Measurements from ENCODE around the gene VWA8. TPM values are rescaled to one million over a fixed set of nuclear protein-coding genes. Genes with fewer than 3 reads are reported as not detected.

VWA8 gene
- polyA plus RNA-seq, 3 donors: 2.0 to 4.4 (median 3.4) TPM

GRCh38 chr13:41974262-41974900, 13.5 kb upstream of the VWA8 start:
- H3K36me3 ChIP-seq (replicated peaks in 1 of 2; ENCODE audit: control insufficient read depth in 1 of 2, insufficient read depth in 2 of 2, low read length in 2 of 2): no peaks in the 10 kb centered on the region
- intact Hi-C loops (cut with micrococcal nuclease): no loop called here
- H3K9ac ChIP-seq (ENCODE audit: insufficient read depth, low read length, poor library complexity, severe bottlenecking): no peak overlapping the region
- H2AFZ ChIP-seq (ENCODE audit: insufficient read depth, low read depth, low read length, poor library complexity, severe bottlenecking): no peak overlapping the region
- no peaks in the 10 kb centered on the region for H3K36me3 Mint-ChIP-seq
- peaks cover 0 to 1% (median 1%) of the 10 kb centered on the region in 3 donors for H3K27me3 Mint-ChIP-seq (ENCODE audit: low read depth in 3 of 3)
- H3K4me3 Mint-ChIP-seq: no peak overlapping the region
- H3K27me3 ChIP-seq (ENCODE audit: control insufficient read depth in 2 of 2, insufficient read depth in 2 of 2, low read length in 2 of 2): no peaks in the 10 kb centered on the region
- H3K27ac Mint-ChIP-seq: no peak overlapping the region
- no peak for DNase-seq
- H3K27ac ChIP-seq (ENCODE audit: low read depth in 1 of 2, low read length in 2 of 2): no peak overlapping the region
- H3K9me3 Mint-ChIP-seq: peaks cover 0 to 1% (median 0%) of the 10 kb centered on the region in 7 donors
- H3K79me2 ChIP-seq (ENCODE audit: insufficient read depth, low read length): no peaks in the 10 kb centered on the region
- no peaks in the 10 kb centered on the region for H4K20me1 ChIP-seq (ENCODE audit: insufficient read depth, low read length)
- WGBS (ENCODE audit: insufficient coverage): 100% methylated on average over 2 of the region's 11 CpGs
- H3K9me3 ChIP-seq (replicated peaks in 1 of 2; ENCODE audit: control insufficient read depth in 1 of 2, insufficient read depth in 1 of 2, low read length in 2 of 2): no peaks in the 10 kb centered on the region
- H3K4me1 Mint-ChIP-seq: peaks cover 4% of the 10 kb centered on the region
- no peaks in the 10 kb centered on the region for H3K4me1 ChIP-seq (ENCODE audit: control insufficient read depth in 1 of 2, insufficient read depth in 2 of 2, low read length in 2 of 2)
- H3K4me2 ChIP-seq (replicated peaks; ENCODE audit: extremely low read depth, low read length, poor library complexity, severe bottlenecking): no peak overlapping the region
- TF ChIP-seq CTCF (IDR thresholded peaks at IDR 0.05): no peak
- no peak overlapping the region for H3K4me3 ChIP-seq (replicated peaks in 1 of 3; ENCODE audit: low read depth in 2 of 3, low read length in 3 of 3)

DNA sequence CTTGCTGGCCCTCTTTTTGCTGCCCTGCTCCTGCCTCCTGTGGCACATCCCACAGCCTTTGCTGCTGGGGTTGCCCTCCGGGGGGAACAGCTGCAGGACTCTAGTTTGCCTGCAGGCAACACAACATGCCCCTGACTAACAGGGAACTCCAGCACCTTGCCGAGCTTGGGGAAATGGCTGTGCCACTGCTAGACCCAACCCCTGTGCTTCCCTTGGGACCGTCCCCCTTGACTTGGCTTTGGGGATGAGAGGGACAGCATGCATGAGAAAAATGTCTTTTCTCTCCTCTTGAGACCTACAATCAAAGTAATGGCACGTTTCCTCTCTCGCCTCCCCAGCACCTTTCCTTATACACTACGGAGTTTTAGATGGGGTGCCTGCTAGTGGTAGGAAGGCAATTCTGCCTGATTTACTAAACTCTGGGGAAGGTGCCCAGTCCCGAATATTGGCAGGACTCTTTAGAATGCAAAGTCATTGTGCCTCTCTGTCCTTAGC, 12.4 kb upstream of the VWA8 start:
- no peak for TF ChIP-seq CTCF (IDR thresholded peaks at IDR 0.05)

More for the DNA sequence above, 12.4 kb upstream of the VWA8 start:
- H3K4me2 ChIP-seq (replicated peaks; ENCODE audit: extremely low read depth, low read length, poor library complexity, severe bottlenecking): no peak overlapping the region
- Mint-ChIP-seq H3K27me3 (ENCODE audit: low read depth in 3 of 3) (peaks cover 0 to 1% (median 1%) of the 10 kb centered on the region in 3 donors), H3K27ac (no peak overlapping the region), H3K4me1 (peaks cover 4% of the 10 kb centered on the region), H3K9me3 (peaks cover 0 to 3% (median 0%) of the 10 kb centered on the region in 7 donors), H3K36me3 (no peaks in the 10 kb centered on the region), H3K4me3 (no peak overlapping the region)
- H3K4me3 ChIP-seq (replicated peaks in 1 of 3; ENCODE audit: low read depth in 2 of 3, low read length in 3 of 3): no peak overlapping the region
- no peak overlapping the region for H3K9ac ChIP-seq (ENCODE audit: insufficient read depth, low read length, poor library complexity, severe bottlenecking)
- H3K27ac ChIP-seq (ENCODE audit: low read depth in 1 of 2, low read length in 2 of 2): no peak overlapping the region
- H2AFZ ChIP-seq (ENCODE audit: insufficient read depth, low read depth, low read length, poor library complexity, severe bottlenecking): no peak overlapping the region
- H3K9me3 ChIP-seq (replicated peaks in 1 of 2; ENCODE audit: control insufficient read depth in 1 of 2, insufficient read depth in 1 of 2, low read length in 2 of 2): no peaks in the 10 kb centered on the region
- H4K20me1 ChIP-seq (ENCODE audit: insufficient read depth, low read length): no peaks in the 10 kb centered on the region
- intact Hi-C loops (cut with micrococcal nuclease): no loop called here
- no peaks in the 10 kb centered on the region for H3K27me3 ChIP-seq (ENCODE audit: control insufficient read depth in 2 of 2, insufficient read depth in 2 of 2, low read length in 2 of 2)
- no peaks in the 10 kb centered on the region for H3K79me2 ChIP-seq (ENCODE audit: insufficient read depth, low read length)
- DNase-seq: no peak
- H3K36me3 ChIP-seq (replicated peaks in 1 of 2; ENCODE audit: control insufficient read depth in 1 of 2, insufficient read depth in 2 of 2, low read length in 2 of 2): no peaks in the 10 kb centered on the region
- 100% methylated on average over 1 of the region's 7 CpGs for WGBS (ENCODE audit: insufficient coverage)
- no peaks in the 10 kb centered on the region for H3K4me1 ChIP-seq (ENCODE audit: control insufficient read depth in 1 of 2, insufficient read depth in 2 of 2, low read length in 2 of 2)
